ENCODE results near the gene TTC1. TPM values are rescaled to one million over a fixed set of nuclear protein-coding genes. Genes with fewer than 3 reads are reported as not detected.

TTC1 gene
- polyA plus RNA-seq, 1 of the 3 experiments (the other 2 are of a cell fraction): 37.0 TPM

- Histone ChIP-seq H3K9ac (no peak overlapping the region), H3K27ac (ENCODE audit: low read depth in 2 of 2, low read length in 1 of 2) (no peak overlapping the region), H3K4me1 (ENCODE audit: control insufficient read depth in 1 of 2, insufficient read depth in 2 of 2, low read depth in 1 of 2, low read length in 1 of 2) (peaks cover 0 to 7% of the 10 kb centered on the region in 2 experiments; a peak in 2 of 4 replicates), H3K9me3 (no peaks in the 10 kb centered on the region), H3F3A (replicated peaks; ENCODE audit: insufficient read depth) (peaks cover 3% of the 10 kb centered on the region), H3K79me2 (ENCODE audit: insufficient read depth) (peaks cover 93% of the 10 kb centered on the region), H3K4me3 (ENCODE audit: low read depth in 2 of 2, low read length in 1 of 2) (no peak overlapping the region), H4K20me1 (ENCODE audit: insufficient read depth) (no peaks in the 10 kb centered on the region), H3K9me2 (no peaks in the 10 kb centered on the region), H3K36me3 (replicated peaks in 1 of 2; ENCODE audit: control insufficient read depth in 1 of 2, insufficient read depth in 2 of 2, low read length in 1 of 2) (peaks cover 2 to 58% of the 10 kb centered on the region in 2 experiments), H3K4me2 (no peak overlapping the region), H3K27me3 (ENCODE audit: insufficient read depth) (no peaks in the 10 kb centered on the region), H2AFZ (ENCODE audit: low read depth) (no peak overlapping the region)
- no peak for DNase-seq
- ChIA-PET CTCF (interaction anchor here (1.2 kb wide), 1 partner anchor 42 kb away, joined by 3 read pairs; no protein-coding TSS in a partner anchor), POLR2A (interaction anchor here (1.4 kb wide), 1 partner anchor 11 kb away, joined by 5 read pairs; the partner anchor contains the start of gene PWWP2A)
- no peak for TF ChIP-seq ZBTB33 (IDR thresholded peaks at IDR 0.05; ENCODE audit: borderline replicate concordance, low read depth)
- no peak for TF ChIP-seq RXRA (IDR thresholded peaks at IDR 0.05; ENCODE audit: borderline replicate concordance, low read depth)
- no peak for TF ChIP-seq NRF1 (IDR thresholded peaks at IDR 0.05; ENCODE audit: low read depth, low read length)
- no peak for TF ChIP-seq FOXM1 (IDR thresholded peaks at IDR 0.05; ENCODE audit: low read depth)
- TF ChIP-seq MAX (IDR thresholded peaks at IDR 0.05; ENCODE audit: low read depth): no peak
- no peak for TF ChIP-seq CTCF (IDR thresholded peaks at IDR 0.05)
- no peak for TF ChIP-seq FOXJ3 (CRISPR knock-in tag; IDR thresholded peaks at IDR 0.05)
- no peak for TF ChIP-seq TCF12 (IDR thresholded peaks at IDR 0.05)
- no peak for TF ChIP-seq POLR2AphosphoS5 (IDR thresholded peaks at IDR 0.05; ENCODE audit: low read depth, low read length)
- no peak for TF ChIP-seq FOSL2 (IDR thresholded peaks at IDR 0.05; ENCODE audit: borderline replicate concordance, low read depth)
- TF ChIP-seq SIN3A (IDR thresholded peaks at IDR 0.05; ENCODE audit: borderline replicate concordance, low read depth, low read length): no peak
- no peak for TF ChIP-seq CHD2 (IDR thresholded peaks at IDR 0.05; ENCODE audit: low read length, partially characterized antibody)
- TF ChIP-seq EP300 (IDR thresholded peaks at IDR 0.05; ENCODE audit: borderline replicate concordance in 1 of 2, low read depth in 1 of 2, low read length in 1 of 2): no peak
- no peak for TF ChIP-seq MEF2A (IDR thresholded peaks at IDR 0.05; ENCODE audit: borderline replicate concordance, low read depth)
- 98% methylated on average over 2 of the region's 2 CpGs for WGBS (ENCODE audit: low lambda C conversion rate)
Measured at GRCh38 chr5:160108124-160108523, 99.2 kb downstream of the TTC1 start.

Small RNA genes lying within 50 kb of the gene (small RNA-seq; reads per million reads assigned to genes)
- gene RF00019: 0 reads per million in 7 experiments

Other genes starting within 250 kb of the TTC1 start
- gene ADRA1B, start 92.7 kb upstream of the TTC1 start, polyA plus RNA-seq (2012; rRNA removed): 1.9 and 2.2 TPM in 2 replicates
- gene PWWP2A, start 110.3 kb downstream of the TTC1 start, polyA plus RNA-seq (2012; rRNA removed): 5.7 and 6.4 TPM in 2 replicates
- 1.1 and 1.3 TPM in 2 replicates for gene FABP6, start 220.4 kb downstream of the TTC1 start, polyA plus RNA-seq (2012; rRNA removed)

Measured in SK-N-SH (cell line).